Hippocampal formation (tissue), 2 donors: ENCODE results near the gene TULP4.
"Not testable (repeated sequence)": the region's sequence is repeated elsewhere in the genome, so short reads cannot be mapped to it uniquely, and the experiment has no call there.

Source experiments
- DNase-seq, 2 donors: peaks; one replicate each; lab custom pipeline; 2025; lab: John Stamatoyannopoulos, UW

The TULP4 gene

DNA sequence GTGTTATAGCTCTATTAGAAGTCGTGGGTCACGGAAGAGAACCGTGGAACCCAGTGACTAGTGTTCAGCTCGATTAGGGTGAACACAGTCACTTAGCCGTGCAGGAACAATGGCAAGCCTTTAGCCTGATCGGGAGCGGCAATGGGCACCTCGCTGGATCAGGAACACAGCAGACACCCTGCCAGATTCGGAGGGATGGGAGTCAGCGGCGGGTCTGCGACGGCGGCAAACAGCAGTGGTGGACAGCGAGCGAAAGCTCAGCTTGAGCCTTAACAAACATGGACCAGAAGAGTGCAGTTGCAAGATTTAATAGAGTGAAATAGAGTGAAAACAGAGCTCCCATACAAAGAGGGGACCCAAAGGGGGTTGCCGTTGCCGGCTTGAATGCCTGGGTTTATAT lies 157.8 kb downstream of the TULP4 start:
- DNase-seq, result not testable (repeated sequence)

DNA sequence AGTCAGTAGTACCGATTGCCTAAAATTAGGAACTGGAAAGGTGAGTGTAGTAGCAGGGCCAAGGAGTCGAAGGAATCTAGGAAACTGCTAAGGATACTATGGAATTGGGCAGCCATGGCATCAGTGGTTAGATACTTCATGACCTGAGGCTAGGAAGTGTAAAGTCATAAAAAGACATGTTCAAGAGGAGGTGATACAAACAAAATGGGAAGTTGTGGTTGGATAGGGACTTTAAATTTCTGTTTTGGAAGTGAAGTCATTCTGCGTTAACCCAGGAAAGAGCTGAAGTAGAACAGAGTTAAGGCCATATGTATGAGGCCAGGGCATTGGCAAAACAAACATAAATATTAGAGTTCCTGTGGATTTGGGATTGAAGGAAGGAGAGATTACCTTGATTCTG lies 159.1 kb downstream of the TULP4 start:
- DNase-seq, result no peak

DNA sequence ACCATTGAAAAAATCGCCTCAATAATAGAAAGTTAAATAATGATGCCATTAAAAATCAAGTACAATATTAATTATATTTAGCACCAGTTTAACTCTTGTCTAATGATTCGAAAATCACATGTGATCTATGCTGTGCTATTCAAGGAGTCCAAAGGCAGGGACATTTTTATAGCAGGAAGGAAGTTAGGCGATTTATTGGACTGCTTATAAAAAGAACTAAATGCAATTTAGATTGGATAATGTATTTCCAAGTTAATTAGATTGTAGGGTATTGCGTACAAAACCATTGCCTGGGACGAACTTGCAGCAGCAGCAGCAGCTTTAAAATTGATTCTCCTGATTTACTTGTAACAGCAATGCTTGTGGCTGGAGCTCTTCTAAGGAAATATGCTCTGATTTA lies 160.2 kb downstream of the TULP4 start:
- DNase-seq, result no peak

DNA sequence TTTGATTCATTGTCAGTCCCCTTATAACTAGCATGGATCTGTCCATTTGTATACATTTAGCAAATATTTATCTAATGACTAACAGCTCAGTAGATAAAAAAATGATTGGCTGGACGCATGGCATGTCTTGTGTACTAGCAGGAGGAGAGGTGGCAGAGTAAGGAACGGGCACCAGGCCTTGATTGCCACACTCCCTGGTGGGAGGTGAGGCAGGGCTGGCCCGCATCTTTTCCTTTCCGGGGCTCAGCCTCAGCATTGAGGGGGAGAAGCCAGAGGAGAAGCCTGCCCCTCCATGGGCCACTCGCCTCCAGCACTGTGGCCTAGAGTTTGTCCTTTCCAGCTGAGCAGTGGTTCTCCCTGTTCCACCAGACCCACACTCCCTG lies 162.7 kb downstream of the TULP4 start:
- no peak for DNase-seq

DNA sequence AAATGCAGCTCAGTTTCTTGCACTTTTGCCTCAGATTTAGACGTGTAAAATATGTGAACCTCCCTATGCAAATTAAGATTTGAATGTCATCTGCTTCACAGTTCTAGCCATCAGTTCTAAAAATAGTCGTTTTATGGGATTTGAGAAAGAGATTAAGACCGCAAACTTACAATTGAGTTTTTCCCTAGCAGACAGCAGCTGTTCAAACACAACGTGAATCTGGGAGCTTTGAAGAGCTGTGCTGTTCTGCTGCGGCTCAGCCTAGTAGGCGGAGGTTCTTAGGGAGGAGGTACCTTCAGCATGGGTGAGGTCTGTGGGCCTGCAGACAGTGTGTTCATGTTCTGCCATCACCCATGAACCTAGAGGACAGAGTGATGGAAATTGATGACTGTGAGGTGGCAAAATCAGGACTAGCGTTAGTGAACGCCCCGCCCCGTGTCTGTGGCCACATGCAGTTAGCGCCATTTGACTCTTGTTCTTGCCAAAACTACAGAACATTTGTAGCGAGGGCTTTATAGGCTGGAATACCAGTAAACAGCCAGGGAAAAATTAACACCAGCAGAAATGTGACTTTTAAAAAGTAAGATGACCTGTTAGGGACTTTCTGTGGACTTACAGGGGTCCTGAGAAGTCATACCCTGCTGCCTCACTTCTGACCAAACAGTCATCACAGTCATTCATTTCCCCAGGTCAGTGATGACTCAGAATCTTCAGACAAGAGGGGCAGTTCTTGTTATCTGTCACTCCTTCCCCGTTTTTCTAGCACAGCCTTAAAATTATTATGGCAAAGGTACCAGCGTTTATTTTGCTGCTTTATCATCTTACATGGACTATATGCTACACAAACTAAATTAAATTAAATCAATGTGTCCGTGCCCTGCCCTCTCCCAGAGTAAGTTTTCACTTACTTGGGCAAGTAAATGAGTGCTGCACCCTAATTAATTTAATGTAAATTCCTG lies 163.4 kb downstream of the TULP4 start:
- no peak for DNase-seq

DNA sequence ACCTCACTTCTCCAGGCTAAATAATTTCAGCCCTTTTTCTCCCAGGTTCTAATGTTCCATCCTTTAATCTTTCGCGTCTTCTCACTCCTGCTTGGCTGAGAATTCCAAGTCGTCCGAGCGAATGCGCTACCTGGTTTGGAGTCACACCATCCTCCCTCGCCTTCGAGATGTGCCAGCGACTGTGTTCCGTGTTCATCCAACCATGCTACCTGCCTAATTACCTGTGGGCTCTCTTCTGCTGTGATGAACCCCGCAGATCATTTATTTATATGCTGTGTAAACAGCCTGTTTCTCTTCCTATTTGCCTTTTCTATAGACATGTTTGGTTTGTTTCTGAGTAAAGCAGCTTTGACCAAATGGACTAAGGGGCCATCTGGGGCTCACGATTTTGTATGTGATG lies 164.1 kb downstream of the TULP4 start:
- DNase-seq, result no peak

DNA sequence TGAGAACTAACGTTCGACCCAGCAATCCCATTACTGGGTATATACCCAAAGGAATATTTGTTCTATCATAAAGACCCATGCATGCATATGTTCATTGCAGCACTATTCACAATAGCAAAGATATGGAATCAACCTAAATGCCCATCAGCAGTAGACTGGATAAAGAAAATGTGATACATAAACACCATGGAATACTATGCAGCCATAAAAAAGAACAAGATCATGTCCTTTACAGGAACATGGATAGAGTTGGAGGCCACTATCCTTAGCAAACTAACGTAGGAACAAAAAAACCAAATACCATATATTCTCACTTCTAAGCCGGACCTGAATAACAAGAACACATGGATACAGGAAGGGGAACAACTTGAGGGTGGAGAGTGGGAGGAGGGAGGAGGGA lies 165.5 kb downstream of the TULP4 start:
- not testable (repeated sequence) for DNase-seq

DNA sequence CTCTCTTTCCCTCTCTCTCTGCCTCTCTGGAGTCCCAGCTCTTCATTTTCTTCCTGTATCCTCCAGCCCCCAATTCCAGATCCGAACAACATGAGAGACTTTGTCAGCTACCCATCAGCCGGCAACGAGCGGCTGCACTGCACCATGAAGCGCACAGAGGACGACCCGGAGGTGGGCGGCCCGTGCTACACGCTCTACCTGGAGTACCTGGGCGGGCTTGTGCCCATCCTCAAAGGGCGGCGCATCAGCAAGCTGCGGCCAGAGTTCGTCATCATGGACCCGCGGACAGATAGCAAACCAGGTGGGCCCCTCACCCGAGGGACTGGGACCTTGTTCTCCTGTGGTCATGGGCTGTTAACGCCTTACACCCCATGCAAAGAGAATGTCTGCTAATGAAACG lies 168.7 kb downstream of the TULP4 start:
- DNase-seq, result no peak

DNA sequence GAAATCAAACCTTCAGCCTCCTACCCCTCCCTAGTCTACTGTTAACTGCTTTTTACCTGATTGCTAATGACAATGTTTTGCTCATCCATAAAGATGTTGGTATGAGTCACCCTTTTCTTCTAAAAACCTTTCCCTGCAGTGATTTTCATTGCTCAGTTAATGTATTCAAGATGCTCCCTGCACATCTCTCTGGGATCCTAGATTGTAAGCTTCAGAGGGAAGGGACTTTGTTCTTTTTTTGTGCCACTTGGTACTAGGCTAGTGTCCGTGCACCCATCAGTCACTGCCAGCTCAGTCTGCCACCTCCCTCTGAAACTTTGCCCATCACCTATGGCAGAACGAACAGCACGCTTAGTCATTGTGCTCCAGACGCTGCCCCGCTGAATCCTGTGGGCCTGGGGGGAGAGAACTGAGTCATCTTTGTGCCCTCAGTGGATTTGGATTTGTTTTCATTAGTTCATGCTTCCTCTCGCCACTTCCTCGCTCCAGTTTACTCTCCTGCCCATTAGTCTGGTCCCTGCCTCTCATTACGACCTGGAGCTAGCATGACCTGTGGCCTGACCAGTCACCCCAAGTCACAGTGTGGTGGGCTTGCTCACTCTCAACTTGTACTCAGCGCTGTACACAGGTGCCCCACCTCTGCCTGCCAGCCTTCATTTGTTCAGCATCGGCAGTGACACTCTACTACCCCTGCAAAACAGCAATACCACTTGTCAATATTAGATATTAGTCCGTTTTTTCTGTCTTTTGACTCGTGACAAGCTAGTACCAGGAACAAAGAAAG lies 169.6 kb downstream of the TULP4 start:
- DNase-seq, result no peak

DNA sequence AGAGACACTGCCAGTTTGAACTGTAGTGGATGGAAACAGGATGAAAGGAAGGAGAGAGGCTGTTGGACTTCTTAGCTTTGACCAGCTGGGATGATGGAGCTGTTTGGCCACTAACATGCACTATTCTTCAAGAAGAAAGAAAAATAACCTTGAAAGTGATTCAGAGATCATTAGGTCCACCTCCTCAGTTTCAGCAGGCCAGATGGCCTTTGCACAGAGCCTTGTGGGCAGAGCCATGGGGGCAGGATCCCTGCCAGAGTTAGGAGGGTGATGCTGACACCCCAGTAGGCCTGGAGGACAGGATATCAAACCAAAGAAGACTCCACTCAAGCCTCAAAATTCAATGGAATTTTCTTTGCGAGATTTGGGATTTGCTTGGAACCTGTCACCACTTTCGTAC lies 173.2 kb downstream of the TULP4 start:
- no peak for DNase-seq

DNA sequence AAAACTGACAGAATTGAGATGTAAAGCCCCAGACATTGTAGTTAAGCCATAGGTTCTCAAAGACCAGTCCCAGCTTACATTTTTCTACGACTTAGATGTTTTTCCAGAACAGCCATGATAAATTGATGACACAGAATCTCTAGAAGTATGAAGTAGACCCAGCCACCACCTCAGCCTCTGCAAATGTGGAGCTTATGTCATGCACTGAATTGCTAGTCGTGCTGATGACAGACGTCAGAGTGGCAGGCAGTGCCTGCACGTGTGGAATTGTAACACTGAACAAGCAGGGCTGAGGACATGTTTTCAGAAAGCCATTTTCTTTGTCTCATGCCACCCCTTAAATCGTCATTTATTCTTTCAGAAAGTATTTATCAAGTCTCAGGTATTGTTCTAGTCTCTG lies 175.2 kb downstream of the TULP4 start:
- no peak for DNase-seq

DNA sequence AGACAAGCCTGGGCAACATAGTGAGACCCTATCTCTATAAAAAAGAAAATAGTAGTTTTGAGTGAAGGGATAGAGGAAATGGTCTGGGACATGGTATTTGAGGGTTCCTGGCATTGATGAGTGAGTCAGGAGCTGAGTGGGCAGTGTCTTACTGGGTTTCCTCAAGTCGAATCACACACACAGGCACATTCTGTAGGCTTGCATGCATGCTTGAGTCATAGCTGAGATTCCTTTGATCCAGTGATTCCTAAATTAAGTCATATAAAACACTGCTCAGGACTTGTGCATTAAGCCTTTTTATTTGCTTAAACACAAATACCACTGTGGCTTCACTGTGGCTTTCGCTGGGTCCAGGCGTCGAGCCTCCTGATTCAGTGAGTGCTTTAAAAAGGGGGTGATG lies 175.8 kb downstream of the TULP4 start:
- DNase-seq, result no peak

DNA sequence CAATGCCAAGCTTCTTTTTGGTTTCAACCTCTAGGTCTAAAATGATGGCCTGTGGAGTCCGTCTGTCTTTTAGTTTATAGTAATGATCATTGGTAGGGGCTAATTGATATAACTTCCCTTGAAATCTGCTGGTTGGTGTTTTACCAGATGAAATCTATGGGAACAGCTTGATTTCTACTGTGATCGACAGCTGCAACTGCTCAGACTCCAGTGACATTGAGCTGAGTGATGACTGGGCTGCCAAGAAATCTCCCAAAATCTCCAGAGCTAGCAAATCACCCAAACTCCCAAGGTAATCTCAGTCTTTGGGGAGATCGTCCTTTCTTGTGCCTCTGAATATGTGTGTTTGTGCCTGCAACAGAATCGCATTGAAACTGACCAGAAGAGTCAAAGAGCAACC lies 177.2 kb downstream of the TULP4 start:
- DNase-seq, result no peak

DNA sequence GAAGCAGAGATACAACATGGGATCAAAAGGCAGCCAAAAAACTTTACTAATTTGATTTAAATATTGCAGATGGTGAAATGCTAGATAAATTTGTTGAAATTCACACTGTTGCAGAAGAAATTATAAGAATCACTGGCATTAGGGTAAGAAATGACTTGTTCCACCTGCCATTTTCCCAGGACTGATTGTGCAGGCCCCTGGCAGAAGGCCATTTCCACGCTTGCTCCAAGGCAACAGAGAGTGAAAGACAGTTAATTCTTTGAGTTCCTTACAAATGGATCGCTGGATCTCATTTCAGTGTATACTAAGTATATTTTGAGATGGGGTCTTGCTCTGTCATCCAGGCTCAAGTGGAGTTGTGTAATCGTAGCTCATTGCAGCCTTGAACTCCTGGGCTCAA lies 180.6 kb downstream of the TULP4 start:
- DNase-seq, result no peak

DNA sequence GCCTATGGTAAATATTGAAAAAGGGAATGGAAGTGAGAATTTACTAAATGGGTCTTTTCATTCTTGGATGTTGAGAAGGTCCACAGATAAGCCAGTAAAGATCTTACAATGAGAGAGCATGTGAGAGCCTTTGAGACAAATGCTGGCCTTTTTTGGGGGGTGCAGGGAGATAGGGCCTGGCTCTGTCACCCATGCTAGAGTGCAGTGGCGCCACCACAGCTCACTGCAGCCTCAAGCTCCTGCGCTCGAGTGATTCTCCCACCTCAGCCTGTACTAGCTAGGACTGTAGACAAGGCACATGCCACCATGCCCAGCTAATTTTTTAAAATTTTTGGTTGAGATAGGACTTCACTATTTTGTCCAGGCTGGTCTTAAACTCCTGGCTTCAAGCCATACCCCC lies 184.4 kb downstream of the TULP4 start:
- DNase-seq, result no peak

DNA sequence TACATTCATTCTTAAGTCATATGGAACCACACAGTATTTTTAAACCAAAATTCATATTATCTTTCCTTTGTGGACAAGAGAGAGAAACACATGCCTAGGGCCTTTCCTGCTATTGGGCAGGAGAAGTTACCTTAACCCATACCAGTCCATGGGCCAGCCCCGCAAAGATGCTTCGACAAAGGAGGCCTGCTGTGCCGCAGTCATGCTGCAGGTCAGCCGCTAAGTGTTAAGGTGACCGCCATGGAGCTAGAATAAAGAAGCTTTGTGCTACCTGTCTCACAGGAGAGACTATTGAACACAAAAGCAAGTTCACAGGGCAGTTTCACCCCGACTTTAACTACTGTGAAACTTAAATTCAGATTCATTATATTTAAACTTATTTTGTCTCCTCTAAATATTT lies 185.4 kb downstream of the TULP4 start:
- DNase-seq, result no peak

DNA sequence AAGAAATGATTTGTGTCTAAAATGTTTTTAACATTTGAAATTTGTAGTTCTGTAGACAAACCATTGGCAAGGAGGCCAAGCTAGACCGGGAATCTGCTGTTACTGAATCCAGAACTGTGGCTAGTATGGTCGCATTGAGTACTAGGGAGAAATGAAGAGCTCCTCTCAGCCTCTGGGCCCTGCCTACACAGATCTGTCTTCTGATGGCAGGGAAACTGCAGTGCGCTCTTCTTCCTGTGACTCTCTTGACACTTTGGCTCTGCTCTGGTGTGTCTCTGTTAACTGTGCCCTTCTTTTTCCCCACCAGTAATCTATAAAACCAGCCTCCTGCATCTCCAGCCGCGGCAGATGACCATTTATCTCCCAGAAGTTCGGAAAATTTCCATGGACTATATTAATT lies 186.1 kb downstream of the TULP4 start:
- no peak for DNase-seq

DNA sequence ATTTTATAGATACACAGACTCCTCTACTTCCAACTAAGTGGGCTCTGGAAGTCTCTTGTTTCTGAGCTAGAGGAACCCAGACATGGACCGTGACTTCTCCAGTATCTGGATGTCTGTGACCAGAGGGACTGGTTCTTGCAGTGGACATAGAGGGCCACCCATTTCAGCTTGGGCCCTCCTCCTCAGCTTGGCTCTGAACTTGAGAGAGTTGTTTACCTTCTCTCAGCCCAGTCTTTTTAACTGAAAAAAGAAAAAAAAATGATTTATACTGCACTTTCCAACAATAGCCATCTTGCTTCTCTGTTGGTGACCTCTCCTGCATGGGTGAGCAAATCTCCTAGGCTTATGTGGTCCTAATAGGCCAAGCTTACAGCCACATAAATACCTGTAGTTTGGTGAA lies 187.3 kb downstream of the TULP4 start:
- DNase-seq, result no peak

DNA sequence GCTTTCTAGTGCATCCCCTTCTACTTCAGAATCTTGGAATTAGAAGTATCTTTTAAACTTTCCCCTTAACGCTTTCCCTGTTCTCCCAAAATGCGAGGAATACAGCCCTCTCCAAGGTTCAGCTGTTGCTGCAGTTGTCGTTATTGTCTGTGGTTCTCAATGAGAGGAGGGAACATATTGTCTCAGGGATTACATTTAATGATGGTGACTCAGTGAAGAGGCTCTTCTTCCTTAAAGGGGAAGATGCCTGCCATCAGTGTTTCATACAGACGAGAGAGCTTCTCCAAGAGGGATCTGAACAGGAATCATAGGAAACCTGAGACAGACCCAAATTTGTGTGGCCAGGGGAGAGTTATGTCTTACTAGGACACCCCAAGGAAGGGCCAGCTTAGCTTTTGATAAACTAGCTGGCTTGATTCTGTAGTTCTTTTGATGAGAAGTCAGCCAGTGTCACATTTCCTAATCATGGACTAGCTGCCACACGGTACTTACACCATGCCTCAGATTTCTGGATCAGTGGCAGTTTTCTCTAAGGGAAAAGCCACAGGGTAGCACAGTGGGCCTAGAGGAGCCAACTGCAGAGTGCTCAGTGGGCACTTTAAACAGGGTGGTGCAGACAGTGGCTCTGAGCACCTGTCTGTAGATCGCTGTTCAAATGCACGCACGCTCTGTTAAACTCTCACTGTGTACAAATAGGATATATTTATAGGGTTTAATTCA lies 187.9 kb downstream of the TULP4 start:
- DNase-seq, result no peak

DNA sequence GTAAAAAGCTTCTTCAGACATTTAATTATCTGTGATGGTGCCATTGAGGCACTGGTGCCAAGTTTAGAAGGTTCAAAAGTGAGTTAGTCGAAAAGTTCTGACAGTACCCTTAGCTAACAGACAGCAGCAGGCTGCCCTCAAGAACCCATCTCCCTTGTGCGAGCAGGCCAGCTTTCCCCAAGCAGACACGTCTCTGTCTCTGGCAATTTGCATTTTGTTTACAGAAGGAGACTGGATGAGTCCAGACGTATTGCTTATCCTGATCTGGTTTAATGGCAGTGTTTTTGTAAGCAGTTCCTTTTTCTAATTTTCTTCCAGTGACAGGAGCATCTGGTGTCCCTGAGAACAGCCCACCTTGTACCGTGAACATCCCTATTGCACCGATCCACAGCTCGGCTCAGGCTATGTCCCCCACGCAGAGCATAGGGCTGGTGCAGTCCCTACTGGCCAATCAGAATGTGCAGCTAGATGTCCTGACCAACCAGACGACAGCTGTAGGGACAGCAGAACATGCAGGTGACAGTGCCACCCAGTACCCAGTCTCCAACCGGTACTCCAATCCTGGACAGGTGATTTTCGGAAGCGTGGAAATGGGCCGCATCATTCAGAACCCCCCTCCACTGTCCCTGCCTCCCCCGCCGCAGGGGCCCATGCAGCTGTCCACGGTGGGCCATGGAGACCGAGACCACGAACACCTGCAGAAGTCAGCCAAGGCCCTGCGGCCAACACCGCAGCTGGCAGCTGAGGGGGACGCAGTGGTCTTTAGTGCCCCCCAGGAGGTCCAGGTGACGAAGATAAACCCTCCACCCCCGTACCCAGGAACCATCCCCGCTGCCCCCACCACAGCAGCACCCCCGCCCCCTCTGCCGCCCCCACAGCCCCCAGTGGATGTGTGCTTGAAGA lies 189.3 kb downstream of the TULP4 start:
- no peak for DNase-seq

DNA sequence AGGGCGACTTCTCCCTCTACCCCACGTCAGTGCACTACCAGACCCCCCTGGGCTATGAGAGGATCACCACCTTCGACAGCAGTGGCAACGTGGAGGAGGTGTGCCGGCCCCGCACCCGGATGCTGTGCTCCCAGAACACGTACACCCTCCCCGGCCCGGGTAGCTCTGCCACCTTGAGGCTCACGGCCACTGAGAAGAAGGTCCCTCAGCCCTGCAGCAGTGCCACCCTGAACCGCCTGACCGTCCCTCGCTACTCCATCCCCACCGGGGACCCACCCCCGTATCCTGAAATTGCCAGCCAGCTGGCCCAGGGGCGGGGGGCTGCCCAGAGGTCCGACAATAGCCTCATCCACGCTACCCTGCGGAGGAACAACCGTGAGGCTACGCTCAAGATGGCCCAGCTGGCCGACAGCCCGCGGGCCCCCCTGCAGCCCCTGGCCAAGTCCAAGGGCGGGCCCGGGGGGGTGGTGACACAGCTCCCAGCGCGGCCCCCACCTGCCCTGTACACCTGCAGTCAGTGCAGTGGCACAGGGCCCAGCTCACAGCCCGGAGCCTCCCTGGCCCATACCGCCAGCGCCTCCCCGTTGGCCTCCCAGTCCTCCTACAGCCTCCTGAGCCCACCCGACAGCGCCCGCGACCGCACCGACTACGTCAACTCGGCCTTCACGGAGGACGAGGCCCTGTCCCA lies 190.1 kb downstream of the TULP4 start:
- no peak for DNase-seq
